Measurements from ENCODE around the gene SRF.
A peak's percentile ranks its signal among the peaks of the same experiment; 100 is the strongest.

SRF gene

GRCh38 chr6:43184268-43184985, 13.4 kb downstream of the SRF start:
- no peak for DNase-seq

DNA sequence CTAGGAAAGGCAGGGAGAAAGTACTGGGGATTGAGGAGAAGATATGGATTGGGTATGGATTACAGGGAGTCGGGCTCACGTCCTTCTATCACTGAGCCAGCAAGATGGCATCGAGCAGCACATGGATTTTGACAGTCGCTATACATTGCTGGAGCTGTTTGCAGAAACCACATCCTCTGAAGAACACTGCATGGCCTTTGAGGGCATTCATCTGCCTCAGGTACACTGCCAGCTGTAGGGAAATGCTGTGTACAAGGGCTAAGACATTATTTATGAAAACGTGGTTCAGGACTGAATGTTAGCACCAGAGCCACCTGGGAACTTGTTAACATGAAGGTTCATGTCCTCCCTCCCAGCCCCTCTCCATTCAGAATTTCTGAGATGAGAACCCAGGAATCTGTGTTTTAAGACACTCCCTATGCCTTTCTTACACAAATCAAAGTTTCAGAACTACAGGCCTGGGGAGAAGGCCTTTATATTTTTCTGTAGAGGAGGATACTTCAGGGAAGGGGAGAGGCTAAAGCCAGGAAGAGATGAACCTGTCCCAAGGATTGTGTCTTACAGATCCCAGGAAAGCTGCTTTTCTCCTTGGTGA, 14.4 kb downstream of the SRF start:
- no peak for DNase-seq

- no peak for DNase-seq
Observed at GRCh38 chr6:43186019-43186418, 14.9 kb downstream of the SRF start.

DNA sequence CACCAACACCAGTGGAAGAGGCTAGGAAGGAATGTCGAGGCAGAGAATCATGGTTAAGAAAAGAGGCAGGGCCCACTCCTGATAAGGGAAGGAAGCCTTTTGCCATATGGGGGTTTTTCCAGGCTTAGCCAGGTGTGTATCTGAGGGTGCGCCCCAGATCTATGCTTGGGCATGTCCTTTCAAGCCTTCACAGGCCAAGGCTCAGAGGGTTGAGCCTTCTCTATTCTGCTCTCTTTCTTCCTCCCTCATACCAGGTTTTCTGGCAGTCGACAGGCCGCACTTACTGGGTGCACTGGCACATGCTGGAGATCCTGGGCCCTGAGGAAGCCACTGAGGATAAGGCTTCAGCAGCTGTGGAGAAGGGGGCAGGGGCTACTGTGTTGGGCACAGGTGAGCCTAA, 15.6 kb downstream of the SRF start:
- DNase-seq = no peak

- no peak for DNase-seq
Observed at GRCh38 chr6:43187821-43188220, 16.8 kb downstream of the SRF start.

GRCh38 chr6:43188426-43188825, 17.4 kb downstream of the SRF start:
- no peak for DNase-seq

- DNase-seq = no peak
Observed at GRCh38 chr6:43189776-43190304, 18.8 kb downstream of the SRF start.

- DNase-seq = no peak
Observed at GRCh38 chr6:43192911-43193310, 21.8 kb downstream of the SRF start.

DNA sequence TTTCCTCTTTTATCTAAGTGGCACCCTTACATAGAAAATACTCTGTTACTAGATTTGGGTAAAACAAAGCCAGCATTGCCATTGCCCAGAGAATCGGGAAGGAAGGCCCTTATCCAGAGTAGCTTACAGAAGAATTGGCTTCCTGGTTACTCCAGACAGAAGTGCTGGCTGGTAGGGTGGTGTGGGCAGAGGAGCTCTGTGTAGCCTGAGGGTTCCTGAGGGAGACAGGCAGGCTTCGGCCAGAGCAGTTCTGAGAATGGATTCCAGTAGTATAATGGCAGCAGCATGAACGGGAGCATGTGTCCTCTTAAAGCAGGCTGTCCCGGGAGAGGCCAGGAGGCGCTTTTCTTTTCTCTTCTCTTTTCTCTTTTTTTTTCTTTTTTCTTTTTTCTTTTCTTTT, 22.9 kb downstream of the SRF start:
- no peak for DNase-seq

GRCh38 chr6:43196337-43196736, 25.3 kb downstream of the SRF start:
- DNase-seq = no peak

GRCh38 chr6:43199912-43200311, 28.8 kb downstream of the SRF start:
- DNase-seq = no peak

- no peak for DNase-seq
Observed at GRCh38 chr6:43200541-43200940, 29.5 kb downstream of the SRF start.

GRCh38 chr6:43202451-43202850, 31.4 kb downstream of the SRF start:
- DNase-seq = no peak

DNA sequence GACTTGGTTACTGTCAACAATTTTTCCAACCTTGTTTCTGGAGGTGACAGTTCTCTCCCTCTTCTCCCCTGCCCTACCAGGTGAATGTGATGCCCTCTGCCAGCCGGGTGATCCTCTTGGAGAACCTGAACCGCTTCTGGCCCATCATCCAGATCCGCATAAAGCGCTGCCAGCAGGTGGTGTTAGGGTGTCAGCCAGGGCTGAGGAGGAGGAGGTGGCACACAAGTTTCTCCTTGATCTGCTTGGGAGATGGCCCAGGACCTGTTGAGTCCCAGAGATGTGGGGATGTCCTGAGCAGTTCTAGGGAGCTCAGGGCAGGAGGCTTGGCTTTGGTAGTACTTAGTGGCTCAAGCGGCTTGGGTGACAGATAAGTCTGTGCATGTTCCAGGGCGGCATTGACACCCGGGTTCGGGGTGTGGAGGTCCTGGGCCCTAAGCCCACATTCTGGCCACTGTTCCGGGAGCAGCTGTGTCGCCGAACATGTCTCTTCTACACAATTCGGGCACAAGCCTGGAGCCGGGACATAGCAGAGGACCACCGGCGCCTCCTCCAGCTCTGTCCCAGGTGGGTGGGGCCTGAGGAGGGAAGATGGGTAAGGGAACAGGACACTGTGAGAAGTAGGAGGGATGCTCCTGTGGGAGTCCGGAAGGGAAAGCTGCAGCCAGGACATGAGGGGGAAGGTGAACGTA, 32.1 kb downstream of the SRF start:
- no peak for DNase-seq

- DNase-seq = no peak
Observed at GRCh38 chr6:43203718-43204095, 32.6 kb downstream of the SRF start.

GRCh38 chr6:43204271-43205105, 33.4 kb downstream of the SRF start:
- DNase-seq = no peak

GRCh38 chr6:43205849-43206248, 34.8 kb downstream of the SRF start:
- DNase-seq = no peak

GRCh38 chr6:43207286-43207685, 36.2 kb downstream of the SRF start:
- DNase-seq = no peak

- DNase-seq = no peak
Observed at GRCh38 chr6:43211955-43212354, 40.9 kb downstream of the SRF start.

DNA sequence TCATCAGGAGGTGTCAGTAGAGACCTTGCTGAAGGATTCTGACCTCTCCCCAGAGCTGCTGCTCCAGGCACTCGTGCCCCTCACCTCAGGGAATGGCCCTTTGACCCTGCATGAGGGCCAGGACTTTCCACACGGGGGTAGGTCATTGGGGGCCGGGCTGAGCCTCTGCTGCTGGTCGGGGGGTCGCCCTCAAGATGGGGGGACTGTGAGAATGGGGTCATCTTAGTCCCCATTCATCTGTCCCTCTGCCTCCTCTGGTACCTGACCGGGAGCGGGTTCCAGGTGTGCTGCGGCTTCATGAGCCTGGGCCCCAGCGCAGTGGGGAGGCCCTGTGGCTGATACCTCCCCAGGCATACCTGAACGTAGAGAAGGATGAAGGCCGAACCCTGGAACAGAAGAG, 42.4 kb downstream of the SRF start:
- DNase-seq = no peak

DNA sequence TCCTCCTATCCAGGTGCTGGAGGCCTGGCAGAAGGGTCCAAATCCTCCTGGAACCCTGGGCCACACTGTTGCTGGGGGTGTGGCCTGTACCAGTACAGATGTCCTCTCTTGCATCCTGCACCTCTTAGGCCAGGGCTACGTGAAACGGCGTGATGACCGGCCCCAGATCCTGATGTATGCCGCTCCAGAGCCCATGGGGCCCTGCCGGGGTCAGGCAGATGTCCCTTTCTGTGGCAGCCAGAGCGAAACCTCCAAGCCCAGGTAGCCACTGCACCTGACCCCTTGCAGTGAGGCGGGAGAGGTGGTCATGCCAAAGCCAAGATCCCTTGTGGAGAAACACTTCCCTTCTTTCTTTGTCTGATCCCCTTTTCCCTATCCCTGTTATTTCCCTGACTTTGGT, 44.0 kb downstream of the SRF start:
- DNase-seq = no peak

DNA sequence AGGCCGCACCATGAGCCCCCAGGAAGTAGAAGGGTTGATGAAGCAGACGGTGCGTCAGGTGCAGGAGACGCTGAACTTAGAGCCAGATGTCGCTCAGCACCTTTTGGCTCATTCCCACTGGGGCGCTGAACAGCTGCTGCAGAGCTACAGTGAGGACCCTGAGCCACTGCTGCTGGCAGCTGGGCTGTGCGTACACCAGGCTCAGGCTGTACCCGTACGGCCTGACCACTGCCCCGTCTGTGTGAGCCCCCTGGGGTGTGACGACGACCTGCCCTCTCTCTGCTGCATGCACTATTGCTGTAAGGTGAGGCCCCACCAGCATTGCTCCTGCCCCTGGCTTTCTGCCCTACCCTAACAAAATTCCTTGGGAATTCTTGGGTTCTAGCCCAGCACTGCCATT, 45.1 kb downstream of the SRF start:
- DNase-seq = no peak

DNA sequence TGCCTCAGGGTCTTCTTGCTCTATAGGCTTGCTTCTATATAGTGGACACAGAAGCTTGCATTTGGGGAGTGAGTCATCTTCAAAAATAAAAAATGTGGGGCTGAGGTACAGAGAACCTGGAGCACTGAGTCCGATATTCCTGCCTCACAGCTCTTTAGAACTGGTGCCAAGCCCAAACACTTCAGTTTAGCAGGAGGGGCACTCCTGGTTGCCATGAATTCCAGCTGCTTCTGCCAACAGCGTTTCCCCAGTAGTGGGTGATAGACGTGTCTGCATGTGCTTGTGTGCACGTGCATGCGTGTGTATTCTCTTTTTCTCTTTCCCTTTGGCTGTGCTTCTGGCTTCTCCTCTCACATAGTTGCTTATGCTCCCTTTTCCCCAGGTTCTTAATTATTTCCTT, 46.3 kb downstream of the SRF start:
- DNase-seq = peak; percentile 78
